NAMALWA (cell line): ENCODE data around the gene CC2D2A.
"Not testable (repeated sequence)": the region's sequence is repeated elsewhere in the genome, so short reads cannot be mapped to it uniquely, and the experiment has no call there.

ENCODE experiments used
- DNase-seq: peaks from one replicate; pipeline ENCODE4 v3.0.0-alpha.2; 2015; ENCODE audit warnings: low spot score

The CC2D2A gene

DNA sequence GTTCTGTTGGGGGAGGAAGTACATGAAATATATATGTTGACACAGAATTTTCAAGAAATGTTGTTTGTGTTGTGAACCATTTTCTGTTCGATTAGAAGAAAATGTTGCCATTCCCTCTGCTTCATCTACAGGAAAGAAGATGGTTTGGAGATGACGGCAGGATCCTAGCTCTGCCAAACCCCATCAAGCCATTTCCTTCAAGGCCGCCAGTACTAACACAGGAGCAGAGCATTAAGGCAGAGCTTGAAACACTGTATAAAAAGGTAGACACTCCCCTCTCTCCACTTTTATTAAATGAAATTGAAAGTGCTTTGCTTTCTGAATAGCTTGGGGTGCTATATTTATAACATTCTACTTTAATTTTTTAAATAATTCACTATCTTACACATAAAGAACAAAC, 46.8 kb downstream of the CC2D2A start:
- no peak for DNase-seq

DNA sequence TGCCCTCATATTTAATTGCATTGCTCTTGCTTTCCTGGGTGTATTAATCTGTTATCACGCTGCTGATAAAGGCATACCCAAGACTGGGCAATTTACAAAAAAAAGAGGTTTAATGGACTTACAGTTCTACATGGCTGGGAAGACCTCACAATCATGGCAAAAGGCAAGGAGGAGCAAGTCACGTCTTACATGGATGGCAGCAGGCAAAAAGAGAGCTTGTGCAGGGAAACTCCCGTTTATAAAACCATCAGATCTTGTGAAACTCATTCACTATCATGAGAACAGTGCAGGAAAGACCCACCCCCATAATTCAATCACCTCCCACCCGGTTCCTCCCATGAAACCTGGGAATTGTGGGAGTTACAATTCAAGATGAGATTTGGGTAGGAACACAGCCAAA, 48.0 kb downstream of the CC2D2A start:
- DNase-seq, result not testable (repeated sequence)

DNA sequence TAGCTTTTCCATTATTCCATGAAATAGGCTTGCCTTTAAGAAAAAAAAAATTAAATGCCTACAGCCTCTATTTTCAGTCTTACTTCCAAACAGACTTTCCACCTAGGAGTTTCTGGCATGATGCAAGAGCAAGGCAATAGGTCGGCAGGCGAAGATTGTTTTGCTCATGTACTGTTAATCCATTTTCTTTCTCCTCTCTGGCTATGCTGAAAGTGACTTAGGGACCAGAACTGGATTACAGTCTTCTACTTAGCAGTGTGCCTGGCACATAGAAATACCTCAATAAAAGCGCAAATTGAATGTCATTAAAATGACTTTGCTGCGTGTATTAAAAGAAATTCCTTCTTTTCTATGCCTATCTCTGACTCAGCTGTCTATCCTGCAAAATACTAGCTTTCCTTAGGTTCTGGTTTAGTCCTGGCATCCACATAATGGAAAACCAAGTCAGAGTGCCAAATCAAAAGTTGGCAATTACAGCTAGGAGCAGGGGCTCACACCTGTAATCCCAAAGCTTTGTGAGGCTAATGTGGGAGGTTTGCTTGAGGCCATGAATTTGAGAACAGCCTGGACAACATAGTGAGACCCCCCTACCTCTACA, 51.9 kb downstream of the CC2D2A start:
- DNase-seq, result no peak

DNA sequence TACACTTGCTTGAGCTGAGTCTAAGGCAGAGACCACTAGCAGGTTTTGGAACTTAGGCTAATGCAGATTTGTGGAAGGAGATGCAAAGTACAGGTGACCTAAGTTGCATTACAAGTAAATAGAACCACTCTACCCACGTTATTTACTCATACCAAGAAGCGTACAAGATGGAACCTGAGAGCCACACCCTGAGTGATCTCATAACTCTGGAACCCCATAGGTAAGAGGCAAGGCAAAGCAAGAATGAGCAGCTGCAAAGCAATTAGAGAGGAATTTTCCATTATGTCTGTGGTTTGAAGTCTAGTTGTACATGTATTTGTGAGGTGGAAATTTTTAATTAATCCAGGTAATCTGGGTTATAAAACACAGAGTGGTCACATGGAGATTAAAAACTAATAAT, 55.4 kb downstream of the CC2D2A start:
- no peak for DNase-seq

DNA sequence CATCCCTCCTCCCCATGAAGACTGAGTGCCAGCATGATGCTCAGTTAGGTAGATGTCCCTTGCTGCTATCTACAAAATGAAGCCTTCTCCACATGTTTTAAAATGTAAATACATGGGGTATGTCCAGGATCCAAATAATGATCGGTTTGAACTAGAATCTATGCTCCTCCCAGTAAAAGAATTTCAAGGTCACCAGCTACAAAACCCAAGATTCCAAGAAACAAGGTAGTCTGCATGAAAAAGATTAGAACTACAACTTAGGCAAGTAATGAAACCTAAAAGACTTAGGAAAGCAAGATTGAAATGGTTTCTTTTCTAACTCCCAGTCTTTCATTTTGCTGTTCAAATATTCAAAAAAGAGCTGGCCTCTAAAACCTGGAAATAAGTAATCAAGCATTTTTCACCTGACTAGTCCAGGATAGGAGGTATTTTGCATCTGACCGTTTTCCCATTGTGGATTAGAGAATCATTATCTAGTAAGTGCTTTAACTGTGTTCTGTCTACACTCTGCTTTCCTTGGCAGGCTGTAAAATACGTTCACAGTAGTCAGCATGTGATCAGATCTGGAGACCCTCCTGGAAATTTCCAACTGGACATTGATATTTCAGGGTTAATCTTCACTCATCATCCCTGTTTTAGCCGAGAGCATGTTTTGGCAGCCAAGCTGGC, 57.4 kb downstream of the CC2D2A start:
- no peak for DNase-seq

DNA sequence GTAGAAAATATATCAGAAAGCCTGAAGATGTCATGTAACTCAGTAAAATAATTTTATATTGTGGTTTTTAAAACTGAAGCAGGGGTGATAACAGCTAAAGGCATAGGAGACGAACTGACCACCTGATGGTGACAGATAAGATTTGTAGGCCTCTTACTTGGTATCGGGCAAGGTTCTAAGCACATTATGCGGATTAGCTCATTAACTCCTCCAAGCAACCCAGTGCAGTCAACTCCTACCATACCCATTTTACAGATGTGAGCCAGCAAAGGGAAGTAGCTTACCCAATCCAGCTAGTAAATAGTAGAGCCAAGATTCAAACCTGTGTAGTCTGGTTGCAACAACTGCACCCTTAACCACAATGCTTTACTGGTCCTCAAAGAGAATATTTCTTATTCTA, 62.1 kb downstream of the CC2D2A start:
- no peak for DNase-seq

DNA sequence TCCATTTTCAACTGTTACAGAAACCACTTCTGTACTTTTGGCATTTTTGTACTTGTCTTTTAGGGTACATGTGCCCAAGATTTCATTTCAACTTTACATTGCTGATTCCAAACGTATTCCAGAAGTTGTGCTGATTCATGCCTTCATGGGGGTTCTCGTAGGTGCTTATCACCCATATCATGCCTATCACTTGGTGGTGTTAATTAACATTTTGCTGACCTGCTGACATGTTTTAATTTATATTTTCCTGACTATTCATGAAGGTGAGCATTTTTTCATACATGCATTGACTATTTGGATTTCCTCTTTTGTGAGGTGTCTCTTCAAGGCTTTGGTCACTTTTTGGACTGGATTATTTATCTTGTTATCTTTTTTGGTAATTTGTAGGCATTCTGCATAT, 64.1 kb downstream of the CC2D2A start:
- no peak for DNase-seq

DNA sequence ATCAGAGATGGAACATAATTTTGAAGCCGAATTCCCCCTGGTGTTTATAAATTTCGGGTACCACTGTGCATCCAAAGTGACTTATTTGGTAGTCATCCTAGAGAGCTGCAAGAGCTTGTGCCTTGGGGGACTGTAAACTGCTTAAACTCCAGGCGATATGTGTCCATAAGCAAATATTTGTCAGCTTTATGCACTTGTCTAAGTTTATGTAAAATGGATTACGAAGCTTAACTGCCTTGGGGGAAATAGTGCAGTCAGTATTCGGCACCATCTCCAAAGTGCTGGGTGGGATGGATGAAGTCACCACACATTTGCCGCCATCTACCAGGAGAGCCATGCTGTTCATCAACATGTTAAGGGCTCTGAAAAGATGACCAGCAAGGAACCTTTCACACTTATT, 65.9 kb downstream of the CC2D2A start:
- no peak for DNase-seq

DNA sequence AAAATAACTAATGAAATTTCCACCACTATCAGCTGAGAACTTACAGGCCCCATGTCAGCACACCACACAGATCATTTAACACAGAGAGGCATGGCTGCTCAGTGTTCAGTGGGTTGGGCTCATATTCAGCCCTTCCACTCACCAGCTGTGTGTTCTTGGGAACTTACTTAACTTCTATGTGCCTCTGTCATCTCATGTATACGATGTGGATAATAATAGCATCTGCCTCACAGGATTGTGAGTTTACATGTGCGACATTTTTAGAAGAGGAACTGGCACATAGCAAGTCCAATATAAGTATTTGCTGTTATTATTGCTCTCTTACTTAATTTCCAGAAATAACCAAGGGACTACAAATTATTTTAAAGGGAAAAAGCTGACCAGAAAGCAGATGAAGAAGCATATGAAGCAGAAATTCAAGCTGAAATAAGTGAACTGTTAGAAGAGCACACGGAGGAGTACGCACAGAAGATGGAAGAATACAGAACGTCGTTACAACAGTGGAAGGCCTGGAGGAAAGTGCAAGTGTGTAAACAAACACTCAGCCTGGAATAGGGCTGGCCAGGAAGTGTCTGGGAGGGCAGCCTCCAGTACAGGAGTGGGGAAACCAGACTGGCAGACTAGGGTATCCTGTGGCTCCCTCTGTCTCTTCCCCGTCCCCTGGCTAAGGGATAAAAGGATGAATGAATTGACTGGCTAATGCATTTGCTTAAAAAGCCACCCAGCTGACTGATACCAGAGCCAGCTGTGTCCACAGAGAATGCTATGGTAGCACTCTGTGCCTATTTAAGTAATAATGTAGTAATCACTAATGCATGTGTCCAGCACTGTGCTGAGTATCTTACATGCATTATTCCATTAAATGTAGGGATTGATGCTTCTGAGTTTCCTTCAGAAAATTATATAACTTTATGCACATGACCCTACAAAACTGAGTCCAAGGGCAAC, 67.1 kb downstream of the CC2D2A start:
- no peak for DNase-seq

DNA sequence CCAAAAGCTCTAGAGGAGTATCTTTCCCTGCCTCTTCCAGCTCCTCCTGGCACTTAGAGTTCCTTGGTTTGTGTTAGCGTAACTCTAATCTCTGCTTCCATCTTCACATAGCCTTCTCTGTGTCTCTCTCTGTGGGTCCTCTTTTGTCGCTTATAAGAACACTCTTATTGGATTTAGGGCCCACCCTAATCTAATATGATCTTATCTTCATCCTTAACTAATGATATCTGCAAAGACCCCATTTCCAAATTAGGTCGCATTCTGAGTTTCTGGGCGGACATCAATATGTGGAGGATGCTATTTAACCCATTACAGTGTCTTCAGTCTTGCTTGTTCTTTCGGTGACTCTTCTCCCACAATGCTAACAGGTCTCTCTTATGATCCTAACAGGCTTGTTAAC, 72.3 kb downstream of the CC2D2A start:
- DNase-seq, result no peak

DNA sequence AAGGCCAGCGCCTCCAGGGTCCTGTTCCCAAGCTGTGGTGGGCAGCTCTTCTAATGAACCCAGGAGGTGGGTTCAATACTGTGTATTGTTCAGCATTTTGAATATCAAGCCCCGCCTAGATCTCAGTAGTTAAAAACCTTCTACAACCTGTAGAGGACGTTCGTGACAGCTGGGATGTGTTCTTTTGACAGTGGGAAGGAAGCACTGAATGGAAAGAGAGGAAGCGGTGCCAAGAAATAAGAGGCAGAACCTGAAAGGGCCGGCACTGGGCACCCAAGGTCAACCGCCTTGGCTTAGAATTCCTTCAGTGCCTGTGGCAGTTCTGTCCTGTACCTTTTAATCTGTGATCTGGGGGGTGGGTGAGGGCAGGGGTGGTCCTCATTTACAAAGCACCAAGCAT, 73.1 kb downstream of the CC2D2A start:
- no peak for DNase-seq

DNA sequence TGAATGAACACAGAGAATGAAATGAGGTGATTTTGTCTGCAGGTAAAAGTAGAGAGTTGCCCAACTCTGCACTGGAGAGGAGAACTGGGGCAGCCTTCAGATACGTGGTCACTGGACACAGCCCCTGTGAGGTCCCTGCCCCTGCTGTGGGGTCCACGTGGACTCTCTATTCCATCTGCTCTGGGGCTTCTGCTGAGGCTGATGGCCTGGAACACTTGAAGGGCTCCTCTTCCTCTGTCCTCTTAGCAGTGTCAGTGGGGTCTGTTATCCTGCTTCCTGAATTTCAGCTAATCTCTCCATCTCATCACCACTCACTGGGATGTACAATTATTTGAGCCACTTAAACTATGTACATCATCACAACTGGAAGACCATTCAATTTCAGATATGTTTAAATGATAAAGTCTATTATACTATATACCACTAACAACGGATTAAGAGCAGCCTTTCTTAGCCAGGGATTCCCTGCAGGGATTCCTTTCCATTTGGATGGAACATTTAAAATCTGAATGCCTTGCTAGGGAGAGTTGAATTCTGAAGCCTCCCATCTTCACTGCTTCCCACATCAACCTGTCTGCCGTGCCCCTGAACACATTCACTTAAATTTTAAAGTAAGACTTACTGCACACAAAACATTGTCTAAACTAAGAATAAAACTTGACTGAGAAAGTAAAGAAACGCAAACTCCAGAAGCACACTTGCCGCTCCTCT, 74.0 kb downstream of the CC2D2A start:
- DNase-seq, result no peak

DNA sequence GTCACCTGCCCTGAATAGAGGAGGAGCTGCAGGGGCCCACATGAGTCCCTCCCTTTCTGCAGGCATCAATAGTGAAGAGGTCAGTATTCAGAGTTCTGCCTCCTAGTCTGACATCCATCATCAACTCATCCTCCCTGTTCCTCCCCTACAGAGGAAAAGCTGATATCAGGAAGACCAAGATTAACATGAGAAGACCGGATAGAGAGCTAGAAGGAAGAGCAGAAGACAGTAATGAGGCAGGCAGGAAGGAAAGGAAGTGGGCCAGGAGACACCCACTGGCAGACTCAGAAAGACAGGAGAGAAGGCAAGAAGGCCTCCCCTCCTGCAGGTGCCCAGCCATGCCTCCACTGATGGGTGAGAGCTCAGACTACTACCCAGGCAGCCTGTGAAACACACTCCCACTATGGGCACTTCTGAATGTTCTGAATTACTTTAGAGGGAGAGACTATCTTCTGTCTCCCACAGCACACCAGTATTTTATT, 74.6 kb downstream of the CC2D2A start:
- DNase-seq, result no peak

DNA sequence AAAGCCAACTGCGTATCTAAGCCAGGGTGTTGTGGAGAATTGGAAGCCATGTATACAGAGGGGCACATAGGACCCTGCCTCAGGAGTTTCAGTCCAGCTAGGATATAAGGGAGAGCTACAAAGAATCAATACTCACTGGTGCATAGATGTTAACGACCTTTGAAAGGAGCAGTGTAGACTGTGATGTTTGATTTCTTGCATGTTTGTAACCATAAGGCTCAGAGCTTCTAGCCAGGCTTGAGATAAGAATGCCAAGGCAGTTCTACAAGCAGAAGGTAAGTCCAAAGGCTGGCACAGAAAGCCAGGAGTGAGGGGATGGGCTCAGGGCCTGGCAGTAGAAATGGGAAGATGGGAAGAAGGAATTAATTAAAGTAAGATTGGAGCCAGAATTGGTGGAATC, 75.7 kb downstream of the CC2D2A start:
- no peak for DNase-seq

DNA sequence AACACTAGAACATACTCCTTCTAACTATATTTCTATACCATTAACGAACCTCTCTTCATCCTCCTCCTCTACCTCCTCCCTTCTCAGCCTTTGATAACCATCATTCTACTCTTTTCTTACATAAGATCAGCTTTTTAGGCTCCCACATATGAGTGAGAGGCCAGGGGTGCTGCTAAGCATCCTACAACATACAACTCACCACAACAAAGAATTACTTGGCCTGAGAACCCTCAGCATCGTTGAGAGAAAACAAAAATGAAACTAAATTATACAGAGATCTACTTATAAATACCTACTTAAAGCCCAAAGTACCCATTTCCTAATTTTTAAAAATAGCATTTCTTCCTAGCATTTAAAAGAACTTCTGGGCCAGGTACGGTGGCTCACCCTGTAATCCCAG, 77.7 kb downstream of the CC2D2A start:
- DNase-seq, result no peak

DNA sequence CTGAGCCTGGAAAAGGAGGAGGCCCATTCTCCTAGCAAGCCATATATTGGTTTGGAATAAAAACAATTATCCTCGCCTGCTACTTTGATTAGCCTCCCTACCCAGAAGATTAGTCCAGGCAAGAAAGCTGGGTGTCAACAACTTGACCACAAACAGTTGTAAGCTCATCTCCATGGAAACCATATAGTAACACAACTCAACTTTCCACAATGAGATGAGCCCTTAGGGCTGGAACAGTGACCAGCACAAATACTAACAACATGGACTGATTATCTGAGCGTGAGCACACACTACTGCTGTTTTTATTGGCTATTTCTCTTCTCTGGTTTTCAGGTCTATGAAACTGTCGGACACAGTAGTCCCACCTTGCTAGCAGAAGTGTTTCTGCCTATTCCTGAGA, 80.8 kb downstream of the CC2D2A start:
- no peak for DNase-seq

DNA sequence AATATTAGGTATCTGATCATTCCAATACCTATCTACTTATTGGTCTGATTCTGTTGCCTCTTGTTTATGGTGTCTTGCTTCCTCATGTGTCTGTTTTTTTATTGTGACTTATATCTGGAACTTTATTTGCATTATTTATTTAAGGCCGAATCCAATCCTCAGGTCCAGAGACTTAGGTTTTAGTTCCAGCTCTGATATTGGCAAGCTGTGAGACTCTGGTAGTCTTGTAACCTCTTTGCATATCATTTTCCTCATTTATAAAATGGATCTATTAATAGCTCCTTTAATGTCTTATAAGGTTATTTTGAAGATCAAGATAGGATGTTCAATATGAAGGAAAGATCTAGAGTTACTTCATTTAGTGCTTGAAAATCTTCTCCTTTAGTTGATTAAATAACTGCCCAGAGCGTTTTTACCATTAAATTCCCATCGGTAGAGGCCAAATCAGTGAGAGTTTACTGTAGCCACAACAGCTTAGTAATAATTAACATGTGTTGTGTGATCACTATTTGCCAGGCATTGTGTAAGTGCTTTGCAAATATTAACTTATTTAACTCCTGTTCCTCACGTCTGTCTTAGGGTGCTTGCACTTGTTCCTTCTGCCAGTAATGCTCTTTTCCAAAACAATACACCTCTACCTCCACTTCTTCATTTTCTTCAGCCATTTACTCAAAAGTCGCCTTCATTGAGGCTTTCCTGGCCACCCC, 82.2 kb downstream of the CC2D2A start:
- no peak for DNase-seq

DNA sequence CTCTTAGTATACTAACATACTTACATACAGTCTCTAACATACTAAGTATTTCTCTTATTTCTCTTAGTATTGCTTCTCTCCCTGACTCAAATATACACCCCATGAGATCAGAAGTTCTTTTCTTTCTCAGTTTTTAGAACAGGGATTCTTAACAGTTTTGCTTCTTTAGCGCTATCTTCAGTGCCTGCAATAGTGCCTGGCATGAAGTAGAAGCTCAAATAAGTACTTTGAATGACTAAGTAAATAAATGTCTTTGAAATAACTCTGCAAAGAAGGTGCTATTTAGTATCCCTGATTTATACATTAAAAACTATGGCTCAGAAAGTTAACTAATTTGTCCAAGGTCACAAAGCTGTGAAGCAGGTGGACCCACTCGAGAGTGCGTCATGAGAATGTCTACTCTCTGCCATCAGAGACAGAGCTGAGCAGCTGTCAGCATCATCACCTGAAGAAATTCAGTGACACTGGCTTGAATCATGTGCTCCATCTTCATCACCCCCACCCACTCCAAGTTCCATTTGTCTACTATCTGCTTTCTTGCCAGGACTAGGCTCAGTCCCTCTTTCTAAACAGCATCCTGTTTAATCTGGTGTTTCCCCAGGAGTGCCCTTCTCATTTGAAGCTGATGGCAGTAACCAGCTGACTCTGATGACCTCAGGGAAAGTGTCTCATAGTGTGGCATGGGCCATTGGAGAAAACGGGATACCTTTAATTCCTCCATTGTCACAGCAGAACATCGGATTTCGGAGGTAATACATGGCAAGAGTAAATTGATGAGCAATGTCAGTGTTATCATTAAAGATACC, 83.1 kb downstream of the CC2D2A start:
- no peak for DNase-seq

DNA sequence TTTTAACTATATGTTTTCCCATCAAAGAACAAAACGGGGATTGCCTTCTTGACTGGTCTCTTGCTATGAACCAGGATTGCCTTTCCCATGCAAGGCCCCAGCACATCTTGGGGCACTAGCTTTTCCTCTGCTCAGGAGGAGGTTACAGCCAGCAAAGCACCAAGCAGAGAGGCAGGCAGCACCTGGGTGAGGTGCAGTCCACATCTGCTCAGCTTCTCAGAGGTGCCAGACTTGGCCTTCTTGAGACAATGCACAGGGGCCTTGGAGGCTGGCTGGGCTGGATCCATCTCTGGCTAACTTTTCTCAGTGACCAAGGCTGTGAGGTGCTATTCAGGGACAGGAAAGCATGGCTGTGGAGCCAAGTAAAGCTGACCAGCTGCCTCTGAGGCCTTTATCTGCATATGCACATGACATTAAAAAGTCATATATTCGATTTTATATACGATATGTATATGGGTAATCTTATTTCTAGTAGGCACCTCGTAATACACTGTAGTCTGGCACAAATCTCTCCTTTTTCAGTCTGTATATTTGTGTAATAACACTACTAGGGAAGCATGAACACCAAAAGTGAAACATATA, 86.9 kb downstream of the CC2D2A start:
- no peak for DNase-seq

DNA sequence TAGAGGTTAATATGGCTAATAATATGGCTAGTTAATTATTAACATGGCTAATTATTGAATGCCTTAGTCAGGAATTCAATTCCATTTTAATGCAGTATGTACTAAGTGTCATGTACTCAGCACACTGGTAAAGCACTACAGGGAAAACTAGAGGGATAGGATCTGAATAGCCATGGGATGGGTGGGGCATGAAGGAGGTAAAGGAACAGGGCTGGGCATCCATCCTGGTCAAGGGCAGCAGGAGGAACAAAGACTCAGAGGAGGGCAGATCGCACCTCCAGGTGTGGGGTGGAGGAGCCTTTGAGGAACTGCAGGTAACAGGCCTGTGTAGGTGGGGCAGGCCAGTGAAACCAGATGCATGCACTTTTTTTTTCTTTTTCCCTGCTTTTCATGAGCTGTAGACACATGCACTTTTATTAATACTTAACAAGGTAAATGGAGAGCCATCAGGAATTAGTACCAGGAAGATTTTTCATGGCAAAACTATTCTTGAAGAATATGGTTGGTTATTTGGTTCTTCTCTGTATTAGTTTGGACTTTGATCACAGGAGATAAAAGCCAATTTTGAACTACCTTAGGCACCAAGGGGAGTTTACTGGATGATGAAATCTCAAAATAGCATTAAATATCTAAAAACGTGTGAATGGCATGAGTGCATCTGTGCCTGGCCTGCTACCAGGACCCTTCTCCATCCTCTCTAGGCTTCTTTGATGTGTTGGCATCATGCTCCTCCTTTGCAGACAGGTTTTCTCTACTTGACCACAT, 88.3 kb downstream of the CC2D2A start:
- DNase-seq, result no peak
